H1 (cell line): Measurements from ENCODE around the gene MCF2L.

ENCODE experiments used
- ASH2L ChIP-seq: fragments of 200-600, 300-600 bp; sonication (generic); IDR thresholded peaks from one replicate; pipeline ENCODE4 v1.7.1; 2017; ENCODE audit warnings: low read length
- ATF3 ChIP-seq: IDR thresholded peaks from 2 replicates; pipeline ENCODE4 v1.6.1; 2011; ENCODE audit warnings: low read depth, mild to moderate bottlenecking, low read length; ENCODE audit not compliant: insufficient read depth
- CHD2 ChIP-seq: IDR thresholded peaks from 2 replicates; pipeline ENCODE4 v1.6.1; 2012; ENCODE audit warnings: low read length, improper control_type of control experiment
- CTCF ChIP-seq, 3 experiments: IDR thresholded peaks; 1 replicate in 2 of 3; 2 replicates in 1 of 3; pipeline versions ENCODE4 v1.5.1 to v1.6.1; 2011; ENCODE audit warnings: low read length in 3 of 3, mild to moderate bottlenecking in 3 of 3, inconsistent platforms in 2 of 3, low read depth in 1 of 3, moderate library complexity in 1 of 3; ENCODE audit not compliant: insufficient read depth in 1 of 3; ENCODE audit errors: control extremely low read depth in 1 of 3
- EP300 ChIP-seq, 2 experiments: IDR thresholded peaks; 1 replicate in 1 of 2; 2 replicates in 1 of 2; pipeline ENCODE4 v1.6.1; 2011 to 2012; ENCODE audit warnings: low read depth in 2 of 2, low read length in 2 of 2, mild to moderate bottlenecking in 2 of 2, borderline replicate concordance in 1 of 2, inconsistent platforms in 1 of 2, moderate library complexity in 1 of 2
- RNF2 ChIP-seq: fragments of 200-900, 300-1000 bp; sonication (generic); IDR thresholded peaks from 2 replicates; pipeline ENCODE4 v1.7.1; 2016; ENCODE audit warnings: borderline replicate concordance, low read depth, mild to moderate bottlenecking, antibody characterized with exemption, low read length; ENCODE audit not compliant: poor library complexity, severe bottlenecking; ENCODE audit errors: missing control alignments
- SIN3A ChIP-seq, 2 experiments: IDR thresholded peaks in 1 of 2; conservative IDR thresholded peaks in 1 of 2; 2 replicates each; pipeline ENCODE4 v1.6.1; 2011 to 2012; ENCODE audit warnings: low read length in 2 of 2, improper control_type of control experiment in 1 of 2, low read depth in 1 of 2, mild to moderate bottlenecking in 1 of 2
- USF2 ChIP-seq: IDR thresholded peaks from 2 replicates; pipeline ENCODE4 v1.6.1; 2011; ENCODE audit warnings: low read length, improper control_type of control experiment

GRCh38 chr13:113013878-113014751 lies 45.1 kb downstream of the MCF2L start:
- TF ChIP-seq ATF3, result no peak
- no peak for TF ChIP-seq ASH2L
- TF ChIP-seq SIN3A (conservative IDR thresholded peaks at IDR 0.05 in 1 of 2, IDR thresholded peaks at IDR 0.05 in 1 of 2; ENCODE audit: low read depth in 1 of 2, low read length in 2 of 2), result no peak
- TF ChIP-seq CTCF (IDR thresholded peaks at IDR 0.05; ENCODE audit: control extremely low read depth in 1 of 3, insufficient read depth in 1 of 3, low read depth in 1 of 3, low read length in 3 of 3), result no peak
- TF ChIP-seq RNF2, result no peak
- TF ChIP-seq EP300 (IDR thresholded peaks at IDR 0.05; ENCODE audit: borderline replicate concordance in 1 of 2, low read depth in 2 of 2, low read length in 2 of 2), result no peak
- TF ChIP-seq CHD2, result no peak
- no peak for TF ChIP-seq USF2
